H9 (cell line): ENCODE measurements around the gene TMEM59L. TPM values are rescaled to one million over a fixed set of nuclear protein-coding genes. Genes with fewer than 3 reads are reported as not detected.

ENCODE experiments used
- DNase-seq: peaks from one replicate; pipeline ENCODE4 v3.0.0-alpha.2; 2017
- H2AFZ ChIP-seq: one replicate; pipeline ENCODE4 v1.6.1; 2013; ENCODE audit warnings: mild to moderate bottlenecking, low read length, control low read depth, moderate library complexity
- H2AK5ac ChIP-seq: 2 replicates; pipeline ENCODE4 v1.6.1; 2013; ENCODE audit warnings: low read length, control low read depth, mixed read lengths; ENCODE audit not compliant: insufficient read length
- H2BK120ac ChIP-seq: one replicate; pipeline ENCODE4 v1.6.1; 2013; ENCODE audit warnings: low read depth, mild to moderate bottlenecking, low read length, control low read depth, inconsistent platforms; ENCODE audit not compliant: poor library complexity, severe bottlenecking
- H2BK12ac ChIP-seq: 2 replicates; pipeline ENCODE4 v1.6.1; 2013; ENCODE audit warnings: low read length, control low read depth, mixed read lengths, low read depth; ENCODE audit not compliant: insufficient read length
- H2BK15ac ChIP-seq: 2 replicates; pipeline ENCODE4 v1.6.1; 2013; ENCODE audit warnings: low read depth, low read length, control low read depth
- H2BK20ac ChIP-seq: one replicate; pipeline ENCODE4 v1.6.1; 2013; ENCODE audit warnings: low read depth, mild to moderate bottlenecking, low read length, control low read depth, inconsistent platforms; ENCODE audit not compliant: poor library complexity, severe bottlenecking
- H2BK5ac ChIP-seq: 2 replicates; pipeline ENCODE4 v1.6.1; 2013; ENCODE audit warnings: low read length, control low read depth, mixed read lengths; ENCODE audit not compliant: insufficient read length
- H3K14ac ChIP-seq: 2 replicates; pipeline ENCODE4 v1.6.1; 2013; ENCODE audit warnings: low read length, control low read depth; ENCODE audit not compliant: insufficient read depth
- H3K18ac ChIP-seq: 2 replicates; pipeline ENCODE4 v1.6.1; 2013; ENCODE audit warnings: low read depth, mild to moderate bottlenecking, mixed read lengths, low read length, control low read depth; ENCODE audit not compliant: insufficient read length
- H3K23ac ChIP-seq: 2 replicates; pipeline ENCODE4 v1.6.1; 2013; ENCODE audit warnings: low read length, control low read depth, mixed read lengths, low read depth; ENCODE audit not compliant: insufficient read length
- H3K23me2 ChIP-seq: 2 replicates; pipeline ENCODE4 v1.6.1; 2013; ENCODE audit warnings: low read depth, mild to moderate bottlenecking, mixed read lengths, low read length, control low read depth; ENCODE audit not compliant: insufficient read length, poor library complexity, severe bottlenecking
- H3K27ac ChIP-seq: 2 replicates; pipeline ENCODE4 v1.5.1; 2013; ENCODE audit warnings: low read length, control low read depth, mixed read lengths, low read depth; ENCODE audit not compliant: insufficient read length
- H3K27me3 ChIP-seq: 2 replicates; pipeline ENCODE4 v1.6.1; 2013; ENCODE audit warnings: low read length, control low read depth, inconsistent platforms; ENCODE audit not compliant: insufficient read depth
- H3K4ac ChIP-seq: 2 replicates; pipeline ENCODE4 v1.6.1; 2013; ENCODE audit warnings: low read depth, mild to moderate bottlenecking, control low read depth, inconsistent platforms, low read length, moderate library complexity
- H3K4me1 ChIP-seq: 2 replicates; pipeline ENCODE4 v1.6.1; 2013; ENCODE audit warnings: low read length, control low read depth, inconsistent platforms; ENCODE audit not compliant: insufficient read depth
- H3K4me2 ChIP-seq: 2 replicates; pipeline ENCODE4 v1.6.1; 2013; ENCODE audit warnings: low read length, control low read depth, mixed read lengths; ENCODE audit not compliant: insufficient read length, insufficient read depth
- H3K56ac ChIP-seq: 2 replicates; pipeline ENCODE4 v1.6.1; 2013; ENCODE audit warnings: low read depth, mild to moderate bottlenecking, mixed read lengths, low read length, control low read depth; ENCODE audit not compliant: insufficient read length
- H3K79me1 ChIP-seq: 2 replicates; pipeline ENCODE4 v1.6.1; 2013; ENCODE audit warnings: low read depth, mild to moderate bottlenecking, moderate library complexity, low read length, control low read depth, inconsistent platforms; ENCODE audit not compliant: insufficient read depth, poor library complexity, severe bottlenecking
- H3K79me2 ChIP-seq: 2 replicates; pipeline ENCODE4 v1.6.1; 2013; ENCODE audit warnings: low read length, control low read depth, inconsistent platforms; ENCODE audit not compliant: insufficient read depth
- H3K9ac ChIP-seq: 2 replicates; pipeline ENCODE4 v1.6.1; 2013; ENCODE audit warnings: low read length, control low read depth, mixed read lengths; ENCODE audit not compliant: insufficient read length; ENCODE audit errors: extremely low read depth
- H3K9me3 ChIP-seq: one replicate; pipeline ENCODE4 v1.6.1; 2013; ENCODE audit warnings: low read depth, low read length, inconsistent platforms; ENCODE audit not compliant: control insufficient read depth
- H3T11ph ChIP-seq: one replicate; pipeline ENCODE4 v1.6.1; 2013; ENCODE audit warnings: mild to moderate bottlenecking, low read length, control low read depth, inconsistent platforms
- H4K20me1 ChIP-seq: one replicate; pipeline ENCODE4 v1.6.1; 2013; ENCODE audit not compliant: control insufficient read depth, insufficient read length, insufficient read depth
- H4K5ac ChIP-seq: 2 replicates; pipeline ENCODE4 v1.6.1; 2013; ENCODE audit warnings: low read depth, mild to moderate bottlenecking, mixed read lengths, low read length, control low read depth; ENCODE audit not compliant: insufficient read length
- H4K8ac ChIP-seq: replicated peaks from 2 replicates; pipeline ENCODE4 v1.6.1; 2013; ENCODE audit warnings: low read length, control low read depth, mixed read lengths, low read depth; ENCODE audit not compliant: insufficient read length
- H4K91ac ChIP-seq: 2 replicates; pipeline ENCODE4 v1.6.1; 2013; ENCODE audit warnings: low read depth, mild to moderate bottlenecking, moderate library complexity, mixed read lengths, low read length, control low read depth; ENCODE audit not compliant: insufficient read length
- H3K27ac Mint-ChIP-seq, 3 experiments: 2 replicates in 2 of 3; 3 replicates in 1 of 3; pipeline ENCODE4 v1.8.0; 2020 to 2021; ENCODE audit warnings: mixed read lengths in 3 of 3, mild to moderate bottlenecking in 1 of 3, moderate library complexity in 1 of 3
- H3K27me3 Mint-ChIP-seq: 2 replicates; pipeline ENCODE4 v1.8.0; 2021; ENCODE audit warnings: low read depth, mild to moderate bottlenecking, moderate library complexity, mixed read lengths
- H3K36me3 Mint-ChIP-seq, 3 experiments: 2 replicates in 2 of 3; 3 replicates in 1 of 3; pipeline ENCODE4 v1.8.0; 2020 to 2021; ENCODE audit warnings: low read depth in 3 of 3, mixed read lengths in 3 of 3; ENCODE audit not compliant: insufficient read depth in 1 of 3
- H3K4me1 Mint-ChIP-seq, 2 experiments: 2 replicates each; pipeline ENCODE4 v1.8.0; 2020; ENCODE audit warnings: mixed read lengths in 2 of 2
- H3K4me3 Mint-ChIP-seq, 2 experiments: 2 replicates in 1 of 2; 3 replicates in 1 of 2; pipeline ENCODE4 v1.8.0; 2020 to 2021; ENCODE audit warnings: mild to moderate bottlenecking in 2 of 2, mixed read lengths in 2 of 2, moderate library complexity in 1 of 2
- H3K9me3 Mint-ChIP-seq, 2 experiments: 2 replicates in 1 of 2; 3 replicates in 1 of 2; pipeline ENCODE4 v1.8.0; 2020; ENCODE audit warnings: mild to moderate bottlenecking in 2 of 2, mixed read lengths in 2 of 2, moderate library complexity in 1 of 2
- WGBS: extraction: QIAGEN DNeasy Blood & Tissue Kit; methylation state at CpG from one replicate; pipeline ENCODE4 v1.1.7; 2013; ENCODE audit warnings: missing lambda C conversion rate, low lambda C conversion rate, mixed read lengths; ENCODE audit not compliant: insufficient read length; ENCODE audit errors: extremely low coverage; 5-methylcytosine and 5-hydroxymethylcytosine counted together
- total RNA-seq: library from RNA; stranded (reverse); gene quantifications from 2 replicates; pipeline ENCODE4 v1.2.1, GENCODE V29; 2021
- TF ChIP-seq, protein P1 (sequence below): fragments of 200-600 bp; sonication (generic); conservative IDR thresholded peaks from 3 replicates; pipeline ENCODE4 v1.8.0; 2021; ENCODE audit warnings: antibody characterized with exemption, mild to moderate bottlenecking

The TMEM59L gene
- total RNA-seq, 1 experiment from 2014 or later = 12.0 TPM

DNA sequence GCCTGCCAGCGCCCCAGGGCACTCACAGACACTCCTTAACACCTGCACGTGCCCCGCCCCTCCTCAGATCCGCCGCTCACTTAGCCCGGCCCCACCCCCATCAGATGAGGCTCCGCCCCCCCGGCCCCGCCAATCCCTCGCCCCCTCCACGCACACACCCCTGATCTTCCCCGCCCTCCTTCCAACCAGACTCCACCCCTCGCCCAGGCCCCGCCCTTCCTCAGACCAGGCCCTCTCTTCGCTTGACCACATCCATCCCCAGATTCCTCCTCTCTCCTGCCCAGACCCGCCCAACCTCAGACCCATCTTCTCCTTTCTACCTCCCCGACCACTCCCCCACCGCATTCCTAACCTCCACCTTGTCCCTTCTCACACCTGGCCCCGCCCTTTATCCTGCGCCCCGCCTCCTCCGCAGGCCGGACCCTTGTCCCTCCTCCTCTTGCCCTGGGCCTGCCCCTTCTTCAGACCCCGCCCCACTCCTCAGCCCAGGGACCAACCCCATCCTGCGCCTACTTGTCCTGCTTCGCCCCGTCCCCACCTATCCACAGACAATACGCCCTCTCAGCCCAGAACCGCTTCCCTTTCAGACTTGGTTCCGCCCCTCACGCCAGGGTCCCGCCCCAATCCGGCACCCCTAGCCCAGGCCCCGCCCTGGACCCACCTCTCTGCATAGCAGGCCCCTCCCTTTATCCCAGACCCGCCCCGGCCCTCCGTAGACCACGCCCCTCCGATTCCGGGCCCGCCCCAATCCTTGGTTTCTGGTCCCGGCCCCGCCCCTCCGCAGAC is 23.7 kb downstream of the TMEM59L start:
- H3K4ac ChIP-seq = no peak overlapping the region
- Mint-ChIP-seq H3K4me1 (peaks cover 9 to 18% of the 10 kb centered on the region in 2 experiments), H3K36me3 (peaks cover 0 to 3% (median 0%) of the 10 kb centered on the region in 3 experiments; a peak in 1 of 7 replicates), H3K4me3 (peak overlapping the region; percentile 78 to 86), H3K9me3 (no peaks in the 10 kb centered on the region), H3K27ac (peak overlapping the region; percentile 88 to 99 (median 96); a peak in 6 of 7 replicates), H3K27me3 (peaks cover 31% of the 10 kb centered on the region)
- H3K9me3 ChIP-seq = no peaks in the 10 kb centered on the region
- no peak overlapping the region for H2AFZ ChIP-seq
- H3K23ac ChIP-seq = no peak overlapping the region
- no CpG with 5 or more reads among the region's 44 CpGs for WGBS
- no peak overlapping the region for H4K5ac ChIP-seq
- H4K8ac ChIP-seq = no peak overlapping the region
- H2AK5ac ChIP-seq = no peak overlapping the region
- TF ChIP-seq, protein P1, sequence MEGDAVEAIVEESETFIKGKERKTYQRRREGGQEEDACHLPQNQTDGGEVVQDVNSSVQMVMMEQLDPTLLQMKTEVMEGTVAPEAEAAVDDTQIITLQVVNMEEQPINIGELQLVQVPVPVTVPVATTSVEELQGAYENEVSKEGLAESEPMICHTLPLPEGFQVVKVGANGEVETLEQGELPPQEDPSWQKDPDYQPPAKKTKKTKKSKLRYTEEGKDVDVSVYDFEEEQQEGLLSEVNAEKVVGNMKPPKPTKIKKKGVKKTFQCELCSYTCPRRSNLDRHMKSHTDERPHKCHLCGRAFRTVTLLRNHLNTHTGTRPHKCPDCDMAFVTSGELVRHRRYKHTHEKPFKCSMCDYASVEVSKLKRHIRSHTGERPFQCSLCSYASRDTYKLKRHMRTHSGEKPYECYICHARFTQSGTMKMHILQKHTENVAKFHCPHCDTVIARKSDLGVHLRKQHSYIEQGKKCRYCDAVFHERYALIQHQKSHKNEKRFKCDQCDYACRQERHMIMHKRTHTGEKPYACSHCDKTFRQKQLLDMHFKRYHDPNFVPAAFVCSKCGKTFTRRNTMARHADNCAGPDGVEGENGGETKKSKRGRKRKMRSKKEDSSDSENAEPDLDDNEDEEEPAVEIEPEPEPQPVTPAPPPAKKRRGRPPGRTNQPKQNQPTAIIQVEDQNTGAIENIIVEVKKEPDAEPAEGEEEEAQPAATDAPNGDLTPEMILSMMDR = no peak
- peaks cover 3% of the 10 kb centered on the region for H3K79me1 ChIP-seq
- H2BK20ac ChIP-seq = no peak overlapping the region
- H3K27me3 ChIP-seq = no peaks in the 10 kb centered on the region
- peak overlapping the region; percentile 89 for H3K18ac ChIP-seq
- no peak overlapping the region for H4K91ac ChIP-seq
- H3K27ac ChIP-seq = no peak overlapping the region
- peaks cover 9% of the 10 kb centered on the region for H3K23me2 ChIP-seq
- no peak overlapping the region for H3K9ac ChIP-seq
- H2BK120ac ChIP-seq = no peak overlapping the region
- H3K4me2 ChIP-seq = peak overlapping the region; percentile 45
- no peak overlapping the region for H2BK5ac ChIP-seq
- no peaks in the 10 kb centered on the region; the same call in 1 of the 2 replicates for H3K79me2 ChIP-seq
- H3T11ph ChIP-seq = no peak overlapping the region
- no peak overlapping the region for H2BK12ac ChIP-seq
- H3K14ac ChIP-seq = peak overlapping the region; percentile 33; the same call in 1 of the 2 replicates
- peak; percentile 98 for DNase-seq
- H3K4me1 ChIP-seq = peaks cover 3% of the 10 kb centered on the region; the same call in 1 of the 2 replicates
- H2BK15ac ChIP-seq = no peak overlapping the region
- H3K56ac ChIP-seq = no peak overlapping the region
- no peaks in the 10 kb centered on the region for H4K20me1 ChIP-seq
